Activated T-helper 1 cell treated with anti-CD3 and anti-CD28 coated beads, Interleukin-12 subunit alpha, Interleukin-12 subunit beta, Interleukin-2, Interleukin-4 antibody, amounts not matched to agents 30 ng/mL and 10 ng/mL and 1 ng/mL, durations not matched to agents 14 hours and 24 hours and 36 hours (primary cell): ENCODE measurements around the gene ATP9B. TPM values are rescaled to one million over a fixed set of nuclear protein-coding genes. Genes with fewer than 3 reads are reported as not detected.
"Not testable (repeated sequence)": the region's sequence is repeated elsewhere in the genome, so short reads cannot be mapped to it uniquely, and the experiment has no call there.

Source experiments
- DNase-seq: peaks from one replicate; pipeline ENCODE4 v3.0.0; 2021; ENCODE audit warnings: low spot score
- H3K27ac Mint-ChIP-seq: one replicate; pipeline ENCODE4 v1.8.0; 2021; ENCODE audit warnings: mild to moderate bottlenecking, mixed read lengths
- H3K27me3 Mint-ChIP-seq: one replicate; pipeline ENCODE4 v1.8.0; 2022; ENCODE audit warnings: mild to moderate bottlenecking, moderate library complexity, mixed read lengths; ENCODE audit not compliant: insufficient read depth
- H3K36me3 Mint-ChIP-seq: one replicate; pipeline ENCODE4 v1.8.0; 2021; ENCODE audit warnings: low read depth, mixed read lengths
- H3K4me1 Mint-ChIP-seq: one replicate; pipeline ENCODE4 v1.8.0; 2021; ENCODE audit warnings: low read depth, mixed read lengths
- H3K4me3 Mint-ChIP-seq: one replicate; pipeline ENCODE4 v1.8.0; 2021; ENCODE audit warnings: mild to moderate bottlenecking, moderate library complexity, mixed read lengths
- H3K9me3 Mint-ChIP-seq: one replicate; pipeline ENCODE4 v1.8.0; 2021; ENCODE audit warnings: mixed read lengths
- intact Hi-C: fragments of 100-400 bp; cut with micrococcal nuclease; formaldehyde crosslinking; loops from one replicate; pipeline ENCODE4 v1.15.1; 2024
- total RNA-seq: library from RNA; stranded (reverse); gene quantifications from 2 replicates; pipeline ENCODE4 v1.2.3, GENCODE V29; 2022

ATP9B gene
- total RNA-seq, 1 donor from 2014 or later: 26.1 TPM

DNA sequence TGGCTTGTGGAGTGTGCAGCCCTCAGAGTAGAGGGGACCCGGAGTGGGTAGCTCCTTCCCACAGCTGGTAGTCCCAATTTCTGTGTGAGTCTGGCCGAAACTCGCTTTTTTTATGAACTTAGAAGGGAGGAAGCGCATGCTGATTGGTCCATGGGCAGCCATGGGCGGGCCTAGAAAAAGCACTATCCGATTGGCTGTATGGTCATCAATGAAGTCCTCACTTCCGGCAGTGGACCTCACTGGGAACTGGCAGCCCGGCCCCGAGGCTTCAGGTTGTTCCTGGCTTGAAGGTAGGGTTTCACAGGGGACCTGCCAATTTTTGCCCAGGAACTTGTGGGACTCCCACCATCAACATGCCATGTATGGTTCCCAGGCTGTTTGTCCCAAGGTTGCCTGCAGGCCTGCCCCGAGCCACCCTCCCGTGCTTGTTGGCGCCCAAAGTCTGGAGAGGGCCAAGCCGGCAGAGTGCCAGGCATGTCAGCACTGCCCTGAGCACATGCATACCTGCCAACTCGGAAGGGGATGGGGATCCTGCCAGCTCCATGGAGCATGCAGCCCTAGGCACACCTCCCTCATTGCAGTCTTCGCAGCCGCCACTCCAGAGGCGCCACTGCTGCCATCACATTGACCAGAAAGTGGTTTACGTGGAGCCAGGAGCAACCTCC lies 98.5 kb downstream of the ATP9B start:
- no peaks in the 10 kb centered on the region for H3K27me3 Mint-ChIP-seq
- H3K4me3 Mint-ChIP-seq: no peak overlapping the region
- no peak for DNase-seq
- intact Hi-C loops: no loop called here
- H3K9me3 Mint-ChIP-seq: no peaks in the 10 kb centered on the region
- no peak overlapping the region for H3K27ac Mint-ChIP-seq
- no peaks in the 10 kb centered on the region for H3K4me1 Mint-ChIP-seq
- peaks cover 3% of the 10 kb centered on the region for H3K36me3 Mint-ChIP-seq

DNA sequence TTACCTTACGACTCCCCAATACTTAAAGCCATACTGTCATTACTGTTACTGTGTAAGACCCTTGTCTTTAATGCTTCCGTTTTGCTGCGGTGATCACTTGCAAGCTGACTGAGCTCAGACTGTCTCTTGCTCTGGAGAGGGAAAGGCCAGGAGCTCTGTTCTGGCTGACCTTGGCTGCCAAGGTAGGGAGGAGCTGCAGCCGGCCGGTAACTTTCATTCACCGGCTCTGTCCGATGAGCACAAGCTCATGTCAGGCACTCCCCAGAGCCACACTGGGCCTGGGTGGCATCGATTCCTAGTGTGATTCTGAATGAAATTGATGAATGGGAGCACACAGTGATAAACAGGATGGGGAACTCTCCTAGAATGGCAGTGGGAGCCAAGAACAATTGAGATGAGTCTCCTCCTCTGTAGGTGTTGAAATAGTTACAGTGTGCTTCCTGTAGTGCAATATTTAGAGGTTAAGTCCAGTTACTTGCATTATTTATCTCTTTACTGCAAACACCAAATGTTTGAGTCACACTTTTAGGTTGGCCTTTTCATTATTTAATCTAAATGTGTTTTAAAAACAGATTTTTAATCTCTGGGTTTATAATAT lies 100.9 kb downstream of the ATP9B start:
- Mint-ChIP-seq H3K27me3 (no peaks in the 10 kb centered on the region), H3K36me3 (peaks cover 3% of the 10 kb centered on the region), H3K9me3 (no peaks in the 10 kb centered on the region), H3K27ac (no peak overlapping the region), H3K4me3 (no peak overlapping the region), H3K4me1 (no peaks in the 10 kb centered on the region)
- DNase-seq: no peak
- intact Hi-C loops: no loop called here

DNA sequence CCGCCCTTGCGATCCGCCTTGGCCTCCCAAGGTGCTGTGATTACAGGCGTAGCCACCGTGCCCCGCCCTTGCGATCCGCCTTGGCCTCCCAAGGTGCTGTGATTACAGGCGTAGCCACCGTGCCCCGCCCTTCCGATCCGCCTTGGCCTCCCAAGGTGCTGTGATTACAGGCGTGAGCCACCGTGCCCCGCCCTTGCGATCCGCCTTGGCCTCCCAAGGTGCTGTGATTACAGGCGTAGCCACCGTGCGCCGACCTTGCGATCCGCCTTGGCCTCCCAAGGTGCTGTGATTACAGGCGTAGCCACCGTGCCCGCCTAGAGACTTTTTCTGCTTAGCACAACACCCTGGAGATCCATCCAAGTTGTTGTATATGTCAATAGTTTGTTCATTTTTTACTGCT lies 103.1 kb downstream of the ATP9B start:
- DNase-seq, intact Hi-C loops, H3K36me3 Mint-ChIP-seq, H3K9me3 Mint-ChIP-seq, H3K27me3 Mint-ChIP-seq, H3K4me3 Mint-ChIP-seq, H3K4me1 Mint-ChIP-seq, H3K27ac Mint-ChIP-seq: not testable (repeated sequence)

GRCh38 chr18:79173742-79174141 lies 104.5 kb downstream of the ATP9B start:
- H3K36me3 Mint-ChIP-seq: peaks cover 3% of the 10 kb centered on the region
- DNase-seq: no peak
- H3K4me1 Mint-ChIP-seq: no peaks in the 10 kb centered on the region
- H3K27ac Mint-ChIP-seq: no peak overlapping the region
- no peak overlapping the region for H3K4me3 Mint-ChIP-seq
- H3K9me3 Mint-ChIP-seq: no peaks in the 10 kb centered on the region
- no peaks in the 10 kb centered on the region for H3K27me3 Mint-ChIP-seq
- intact Hi-C loops: no loop called here

GRCh38 chr18:79178113-79178531 lies 108.9 kb downstream of the ATP9B start:
- intact Hi-C loops: no loop called here
- no peaks in the 10 kb centered on the region for H3K27me3 Mint-ChIP-seq
- peaks cover 3% of the 10 kb centered on the region for H3K36me3 Mint-ChIP-seq

DNA sequence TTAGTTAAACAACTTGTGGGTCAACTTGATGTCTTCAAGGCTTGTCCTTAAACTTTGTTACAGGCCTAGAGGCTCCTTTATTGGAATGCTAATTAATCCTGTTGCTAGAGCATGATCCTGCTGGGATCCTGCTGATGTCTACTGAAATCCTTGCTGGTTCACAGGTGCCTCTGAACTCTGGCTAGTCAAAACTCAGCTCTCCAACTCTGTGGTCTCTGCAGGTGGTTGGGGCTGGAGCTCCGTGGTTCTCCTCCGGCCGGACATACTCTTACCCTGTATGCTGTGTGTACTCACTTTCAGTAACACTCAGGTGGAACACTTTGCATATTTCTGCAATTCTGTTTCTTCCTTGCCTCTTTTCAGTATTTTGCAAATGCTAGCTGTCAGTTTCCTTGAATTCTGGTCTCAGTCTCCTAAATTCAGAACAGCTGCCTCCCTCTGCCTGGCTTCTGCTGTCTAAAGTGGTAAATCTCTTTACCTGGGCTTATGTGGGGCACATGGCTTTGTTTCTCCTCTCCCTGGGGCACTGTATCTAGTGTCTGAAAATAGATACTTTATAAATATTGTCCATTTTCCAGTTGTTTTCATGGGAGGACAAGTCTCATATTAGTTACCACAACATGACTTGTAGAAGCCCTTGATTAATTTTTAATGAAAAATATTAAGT lies 113.0 kb downstream of the ATP9B start:
- Mint-ChIP-seq H3K27me3 (no peaks in the 10 kb centered on the region), H3K36me3 (peaks cover 3% of the 10 kb centered on the region), H3K9me3 (no peaks in the 10 kb centered on the region), H3K27ac (no peak overlapping the region), H3K4me3 (no peak overlapping the region), H3K4me1 (no peaks in the 10 kb centered on the region)
- intact Hi-C loops: no loop called here
- DNase-seq: no peak

More at GRCh38 chr18:79178113-79178531, 108.9 kb downstream of the ATP9B start:
- H3K4me1 Mint-ChIP-seq: no peaks in the 10 kb centered on the region
- no peak overlapping the region for H3K4me3 Mint-ChIP-seq
- no peak for DNase-seq
- no peak overlapping the region for H3K27ac Mint-ChIP-seq
- no peaks in the 10 kb centered on the region for H3K9me3 Mint-ChIP-seq

DNA sequence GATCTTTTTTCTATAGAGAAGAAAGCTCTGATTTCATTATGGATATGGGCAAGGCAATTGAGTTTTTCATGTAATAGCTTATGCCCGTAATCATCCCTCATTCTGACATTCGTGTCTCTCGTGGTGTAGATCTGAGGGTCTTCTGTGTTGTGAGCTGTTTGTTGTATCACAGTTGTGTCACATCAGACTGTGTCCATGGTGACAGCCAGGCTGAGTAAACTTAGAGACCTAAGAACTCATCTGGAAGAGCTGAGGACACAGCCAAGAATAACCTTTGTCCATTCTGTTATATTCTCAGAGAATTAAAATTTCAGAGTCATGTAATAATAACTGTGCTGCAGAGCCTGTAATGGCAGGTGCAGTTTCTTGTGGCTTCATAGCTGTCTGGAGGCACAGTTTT lies 116.5 kb downstream of the ATP9B start:
- no peaks in the 10 kb centered on the region for H3K27me3 Mint-ChIP-seq
- H3K4me3 Mint-ChIP-seq: no peak overlapping the region
- DNase-seq: no peak
- intact Hi-C loops: no loop called here
- no peak overlapping the region for H3K27ac Mint-ChIP-seq
- peaks cover 3% of the 10 kb centered on the region for H3K36me3 Mint-ChIP-seq
- H3K4me1 Mint-ChIP-seq: peaks cover 9% of the 10 kb centered on the region
- H3K9me3 Mint-ChIP-seq: no peaks in the 10 kb centered on the region

GRCh38 chr18:79186649-79187048 lies 117.5 kb downstream of the ATP9B start:
- Mint-ChIP-seq H3K4me3 (no peak overlapping the region), H3K9me3 (no peaks in the 10 kb centered on the region), H3K27me3 (no peaks in the 10 kb centered on the region), H3K27ac (no peak overlapping the region), H3K36me3 (peaks cover 6% of the 10 kb centered on the region), H3K4me1 (peaks cover 13% of the 10 kb centered on the region)
- no peak for DNase-seq
- intact Hi-C loops: no loop called here

DNA sequence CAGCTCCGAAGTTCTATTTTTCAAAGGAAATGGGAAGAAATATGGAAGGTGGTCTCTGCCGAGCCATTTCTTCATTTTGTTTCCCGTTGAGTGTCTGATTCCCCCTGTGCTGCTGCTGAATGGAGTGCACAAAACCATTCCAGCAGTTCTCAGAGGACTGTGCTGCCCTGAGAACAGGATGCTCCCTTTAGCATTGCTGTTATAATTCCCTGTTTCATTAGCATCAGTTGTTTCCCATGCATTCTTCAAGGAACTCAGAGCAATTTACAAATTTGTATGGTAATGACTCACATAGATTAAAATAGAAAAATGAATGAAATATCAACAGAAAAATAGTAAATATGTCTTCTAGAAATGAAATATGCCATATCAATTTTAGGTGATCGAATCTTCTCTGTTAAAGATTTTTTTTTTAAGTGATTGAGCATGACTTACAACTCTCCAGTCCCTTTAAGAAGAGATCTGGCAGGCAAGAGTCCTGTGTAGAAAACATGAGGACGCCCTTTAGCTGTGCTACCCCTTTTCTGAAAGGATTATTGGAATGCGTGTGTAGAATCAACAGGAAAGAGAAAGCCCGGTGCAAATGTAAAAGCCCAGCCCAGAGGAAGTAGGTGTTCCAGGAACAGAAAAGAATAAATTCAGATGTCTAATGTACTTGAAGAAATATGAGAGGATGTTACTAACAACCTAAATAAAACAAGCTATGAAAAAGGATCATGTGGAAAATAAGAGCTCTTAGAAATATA lies 118.5 kb downstream of the ATP9B start:
- DNase-seq: no peak
- intact Hi-C loops: no loop called here
- Mint-ChIP-seq H3K9me3 (no peaks in the 10 kb centered on the region), H3K27ac (no peak overlapping the region), H3K4me1 (peaks cover 16% of the 10 kb centered on the region), H3K4me3 (no peak overlapping the region), H3K36me3 (peaks cover 7% of the 10 kb centered on the region), H3K27me3 (no peaks in the 10 kb centered on the region)

- DNase-seq: no peak
- Mint-ChIP-seq H3K27ac (no peak overlapping the region), H3K4me3 (no peak overlapping the region), H3K36me3 (peaks cover 9% of the 10 kb centered on the region), H3K27me3 (no peaks in the 10 kb centered on the region), H3K9me3 (no peaks in the 10 kb centered on the region), H3K4me1 (peaks cover 16% of the 10 kb centered on the region)
- intact Hi-C loops: no loop called here
Observed at GRCh38 chr18:79191418-79191817, 122.2 kb downstream of the ATP9B start.

DNA sequence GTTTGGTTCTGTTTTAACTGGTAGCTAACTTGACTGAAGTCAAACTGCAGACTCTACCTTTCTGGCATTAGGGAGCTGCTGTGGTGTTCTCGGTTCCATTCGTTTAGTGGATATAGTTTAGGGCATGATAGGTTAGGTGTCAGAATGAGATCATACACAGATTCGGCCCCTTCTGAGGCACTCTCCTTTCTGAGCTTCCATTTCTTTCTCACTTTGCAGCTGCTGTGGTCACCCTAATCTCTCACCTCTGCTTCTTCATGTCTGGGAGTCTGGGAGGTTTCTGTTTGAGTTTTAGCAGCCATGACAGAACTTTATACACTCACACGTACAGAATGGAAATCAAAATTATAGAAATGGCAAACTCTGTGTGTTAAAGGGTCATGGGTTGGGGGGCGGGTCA lies 122.8 kb downstream of the ATP9B start:
- no peak overlapping the region for H3K4me3 Mint-ChIP-seq
- DNase-seq: no peak
- intact Hi-C loops: no loop called here
- no peaks in the 10 kb centered on the region for H3K27me3 Mint-ChIP-seq
- no peak overlapping the region for H3K27ac Mint-ChIP-seq
- no peaks in the 10 kb centered on the region for H3K9me3 Mint-ChIP-seq
- peaks cover 9% of the 10 kb centered on the region for H3K36me3 Mint-ChIP-seq
- peaks cover 16% of the 10 kb centered on the region for H3K4me1 Mint-ChIP-seq

DNA sequence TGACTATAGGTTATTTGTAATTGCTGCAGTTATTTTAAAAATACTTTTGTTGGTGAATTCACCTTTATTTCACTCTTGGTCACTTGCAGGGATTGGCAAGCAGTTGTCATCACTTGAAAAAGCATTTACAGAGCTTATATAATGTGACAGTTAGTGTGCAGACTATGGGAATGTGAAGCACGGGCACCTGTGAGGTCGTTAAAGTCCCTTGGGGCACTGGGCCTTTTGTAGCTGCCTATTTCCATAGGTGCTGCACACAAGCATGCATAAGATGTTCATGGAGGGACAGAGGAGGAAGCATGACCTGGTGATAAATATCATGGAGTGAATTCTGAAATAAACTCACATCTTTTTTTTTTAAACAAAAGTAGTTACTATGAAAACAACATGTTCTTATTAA lies 124.6 kb downstream of the ATP9B start:
- Mint-ChIP-seq H3K27ac (no peak overlapping the region), H3K27me3 (no peaks in the 10 kb centered on the region), H3K4me3 (no peak overlapping the region), H3K9me3 (no peaks in the 10 kb centered on the region), H3K4me1 (peaks cover 7% of the 10 kb centered on the region), H3K36me3 (peaks cover 9% of the 10 kb centered on the region)
- DNase-seq: no peak
- intact Hi-C loops: no loop called here
